Thymus (tissue), 14 donors: ENCODE measurements around the gene B3GNT5. TPM values are rescaled to one million over a fixed set of nuclear protein-coding genes. Genes with fewer than 3 reads are reported as not detected.

Experiments
- DNase-seq, 9 donors: peaks; one replicate each; pipeline ENCODE4 v3.0.0-alpha.2; 2013; ENCODE audit warnings: low spot score in 9 of 9, low read depth in 6 of 9, missing footprints in 1 of 9
- H3K27ac ChIP-seq, 2 donors: one replicate each; pipeline ENCODE4 v1.5.1; 2013; ENCODE audit warnings: control low read depth in 1 of 2, low read depth in 1 of 2, low read length in 1 of 2, mild to moderate bottlenecking in 1 of 2, moderate library complexity in 1 of 2
- H3K27me3 ChIP-seq, 2 donors: one replicate each; pipeline ENCODE4 v1.5.1; 2013; ENCODE audit warnings: low read length in 1 of 2; ENCODE audit not compliant: control insufficient read depth in 2 of 2, insufficient read depth in 1 of 2
- H3K36me3 ChIP-seq, 2 donors: one replicate each; pipeline ENCODE4 v1.5.1; 2013; ENCODE audit warnings: low read length in 1 of 2, mild to moderate bottlenecking in 1 of 2, moderate library complexity in 1 of 2; ENCODE audit not compliant: control insufficient read depth in 2 of 2, insufficient read depth in 2 of 2
- H3K4me1 ChIP-seq, 2 donors: one replicate each; pipeline ENCODE4 v1.5.1; 2013; ENCODE audit warnings: low read length in 2 of 2; ENCODE audit not compliant: control insufficient read depth in 2 of 2, insufficient read depth in 2 of 2
- H3K4me3 ChIP-seq, 2 donors: one replicate each; pipeline ENCODE4 v1.5.1; 2013; ENCODE audit warnings: low read length in 2 of 2, control low read depth in 1 of 2, mild to moderate bottlenecking in 1 of 2
- H3K9me3 ChIP-seq, 2 donors: one replicate each; pipeline ENCODE4 v1.5.1; 2013; ENCODE audit warnings: low read length in 1 of 2, mild to moderate bottlenecking in 1 of 2; ENCODE audit not compliant: control insufficient read depth in 2 of 2, insufficient read depth in 1 of 2
- WGBS: extraction: QIAGEN DNeasy Blood & Tissue Kit; methylation state at CpG from one replicate; pipeline ENCODE4 v1.1.7; 2013; 5-methylcytosine and 5-hydroxymethylcytosine counted together
- long read RNA-seq, 10 donors: transcript quantifications; one replicate each; lab custom pipeline, GENCODE V29; 2026
- polyA plus RNA-seq: library from polyadenylated mRNA; stranded (reverse); fragments of 200-250 nt; gene quantifications from one replicate; pipeline ENCODE4 v1.2.3, GENCODE V29; 2013
- total RNA-seq: library from RNA; stranded (reverse); fragments of 120-200 nt; gene quantifications from one replicate; pipeline ENCODE4 v1.2.4, GENCODE V29; 2013
- donor health status: healthy.

Gene B3GNT5
- total RNA-seq = 1.7 TPM
- polyA plus RNA-seq = 10.5 TPM
- long read RNA-seq, donor 1 = 0 reads
- long read RNA-seq, donor 2 = 0 reads
- long read RNA-seq, donor 3 = 0 reads
- long read RNA-seq, donor 4, full-length matches to known transcripts = 1 of 1 reads
- long read RNA-seq, donor 4, partial matches to known transcripts = 0 of 1 reads
- long read RNA-seq, donor 4, other reads (novel, unspliced or antisense) = 0 of 1 reads
- long read RNA-seq, donor 5, full-length matches to known transcripts = 5 of 5 reads
- long read RNA-seq, donor 5, partial matches to known transcripts = 0 of 5 reads
- long read RNA-seq, donor 5, other reads (novel, unspliced or antisense) = 0 of 5 reads
- long read RNA-seq, donor 6, full-length matches to known transcripts = 1 of 1 reads
- long read RNA-seq, donor 6, partial matches to known transcripts = 0 of 1 reads
- long read RNA-seq, donor 6, other reads (novel, unspliced or antisense) = 0 of 1 reads
- long read RNA-seq, donor 7 = 0 reads
- long read RNA-seq, donor 8, full-length matches to known transcripts = 2 of 2 reads
- long read RNA-seq, donor 8, partial matches to known transcripts = 0 of 2 reads
- long read RNA-seq, donor 8, other reads (novel, unspliced or antisense) = 0 of 2 reads
- long read RNA-seq, donor 9 = 0 reads
- long read RNA-seq, donor 10 = 0 reads

DNA sequence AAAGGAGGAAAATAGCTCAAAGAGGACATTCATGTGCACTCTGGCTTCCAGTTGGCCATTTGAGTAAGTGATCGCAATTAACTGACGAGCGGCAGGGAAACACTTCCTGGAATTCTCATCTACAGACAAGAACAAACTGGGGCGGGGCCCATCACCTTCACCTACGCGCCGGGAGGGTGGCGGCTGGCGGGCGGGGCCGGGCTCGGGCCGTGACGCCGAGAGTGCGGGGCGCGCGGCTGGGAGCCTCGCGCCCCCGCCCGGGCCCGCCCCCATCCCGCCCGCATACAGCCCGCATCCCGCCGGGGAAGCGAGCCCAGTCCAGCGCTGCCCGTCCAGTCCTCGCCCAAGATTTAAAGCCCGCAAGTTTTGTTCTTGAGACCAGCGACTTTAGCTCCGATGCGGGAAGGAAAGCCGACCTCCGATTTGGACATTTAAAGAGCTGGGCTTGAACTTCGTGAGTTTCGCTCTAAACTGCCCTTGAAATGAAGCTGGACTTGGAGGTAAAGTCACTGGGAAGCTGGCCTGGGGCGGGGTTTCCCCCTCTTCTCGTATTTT, at the start of gene B3GNT5:
TSS of gene B3GNT5 (plus strand) at position 281 of the 555 bp plus-strand sequence. CDS start 16,546 bp downstream, outside the sequence.
- H3K27me3 ChIP-seq = peaks cover 35 to 57% of the 10 kb centered on the region in 2 donors
- no peak for DNase-seq
- H3K4me3 ChIP-seq = peak within 1 kb of the TSS; percentile 50 to 60
- H3K9me3 ChIP-seq = peaks cover 4 to 12% of the 10 kb centered on the region in 2 donors
- under 1% methylated on average over 43 of the region's 43 CpGs for WGBS
- H3K27ac ChIP-seq = peak within 1 kb of the TSS; percentile 70 to 83
- H3K4me1 ChIP-seq = peaks cover 10 to 13% of the 10 kb centered on the region in 2 donors
- no peaks in the 10 kb centered on the region for H3K36me3 ChIP-seq

DNA sequence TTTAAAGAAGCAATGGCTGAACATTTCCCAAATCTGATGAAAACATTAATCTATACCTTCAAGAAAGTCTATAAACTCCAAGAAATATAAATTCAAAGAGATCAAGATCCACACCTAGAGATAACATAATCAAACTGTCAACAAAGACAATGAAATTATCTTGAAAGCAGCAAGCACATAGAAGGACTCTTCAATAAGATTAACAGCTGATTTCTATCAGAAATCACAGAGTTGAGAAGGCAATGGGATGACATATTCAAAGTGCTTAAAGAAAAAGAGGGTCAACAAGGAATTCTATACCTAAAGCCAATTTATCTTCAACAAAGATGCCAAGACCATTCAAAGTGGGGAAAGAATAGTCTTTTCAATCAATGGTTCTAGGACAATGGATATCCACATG, 49.4 kb upstream of the B3GNT5 start:
- Histone ChIP-seq H3K4me3 (no peak overlapping the region), H3K27ac (no peak overlapping the region), H3K36me3 (no peaks in the 10 kb centered on the region), H3K4me1 (peaks cover 2 to 4% of the 10 kb centered on the region in 2 donors), H3K27me3 (no peaks in the 10 kb centered on the region), H3K9me3 (no peaks in the 10 kb centered on the region)
- DNase-seq = no peak

DNA sequence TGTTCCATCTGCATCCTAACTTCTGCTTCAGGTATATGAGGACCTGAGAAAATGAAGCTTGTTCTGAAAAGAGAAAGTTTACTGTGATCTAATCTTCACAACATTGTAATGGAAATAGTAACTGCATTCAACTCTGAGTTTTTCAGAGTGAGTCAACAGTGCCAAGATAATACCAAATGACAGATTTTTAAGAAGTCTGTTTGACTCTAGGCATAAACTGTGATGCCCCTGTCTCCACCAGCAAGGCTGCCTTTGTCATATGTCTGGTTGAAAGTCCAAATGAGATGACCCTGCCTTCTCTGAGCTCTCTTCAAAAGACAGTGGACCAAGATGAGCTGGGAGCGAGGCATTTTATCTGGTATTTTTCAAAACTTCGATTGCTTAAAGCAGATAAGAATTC, 44.8 kb upstream of the B3GNT5 start:
- WGBS = 97% methylated on average over 2 of the region's 2 CpGs
- no peak for DNase-seq
- no peaks in the 10 kb centered on the region for H3K9me3 ChIP-seq

GRCh38 chr3:183208800-183209199, 44.3 kb upstream of the B3GNT5 start:
- Histone ChIP-seq H3K36me3 (no peaks in the 10 kb centered on the region), H3K4me1 (peaks cover 0 to 2% of the 10 kb centered on the region in 2 donors), H3K4me3 (no peak overlapping the region), H3K27ac (no peak overlapping the region), H3K9me3 (no peaks in the 10 kb centered on the region), H3K27me3 (peaks cover 0 to 2% of the 10 kb centered on the region in 2 donors)
- WGBS = 91% methylated on average over 2 of the region's 2 CpGs
- DNase-seq = no peak

More for the DNA sequence above, 44.8 kb upstream of the B3GNT5 start:
- Histone ChIP-seq H3K4me1 (peaks cover 0 to 2% of the 10 kb centered on the region in 2 donors), H3K4me3 (no peak overlapping the region), H3K27ac (no peak overlapping the region), H3K36me3 (no peaks in the 10 kb centered on the region), H3K27me3 (peaks cover 0 to 2% of the 10 kb centered on the region in 2 donors)

DNA sequence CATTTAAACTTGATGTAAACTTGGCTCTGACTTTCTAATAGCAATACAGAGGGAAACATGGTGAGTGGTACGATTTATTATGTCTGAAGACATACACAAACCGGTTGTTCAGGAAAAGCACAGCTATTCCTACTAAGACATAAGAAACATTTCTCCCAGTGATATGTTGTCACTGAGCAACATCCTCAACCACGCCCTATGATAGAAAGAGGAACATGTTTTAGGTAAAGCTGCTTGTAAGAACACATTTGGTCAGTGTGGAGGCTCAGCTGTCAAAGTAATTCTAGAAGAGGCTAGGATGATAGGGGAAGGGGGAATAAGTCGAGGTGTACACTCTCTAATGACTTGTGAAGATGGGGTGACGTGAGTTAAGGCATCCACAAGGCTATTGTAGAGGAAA, 42.7 kb upstream of the B3GNT5 start:
- Histone ChIP-seq H3K36me3 (no peaks in the 10 kb centered on the region), H3K4me1 (peaks cover 0 to 2% of the 10 kb centered on the region in 2 donors), H3K4me3 (no peak overlapping the region), H3K27me3 (peaks cover 0 to 2% of the 10 kb centered on the region in 2 donors), H3K27ac (peak overlapping the region in 1 of 2 donors; percentile 30), H3K9me3 (no peaks in the 10 kb centered on the region)
- no peak for DNase-seq
- 64% methylated on average over 5 of the region's 5 CpGs for WGBS

GRCh38 chr3:183210862-183211341, 42.2 kb upstream of the B3GNT5 start:
- no peak for DNase-seq
- Histone ChIP-seq H3K27me3 (peaks cover 0 to 2% of the 10 kb centered on the region in 2 donors), H3K4me3 (no peak overlapping the region), H3K9me3 (no peaks in the 10 kb centered on the region), H3K36me3 (no peaks in the 10 kb centered on the region), H3K27ac (peak overlapping the region in 1 of 2 donors; percentile 2), H3K4me1 (peaks cover 0 to 2% of the 10 kb centered on the region in 2 donors)
- 68% methylated on average over 9 of the region's 9 CpGs for WGBS

DNA sequence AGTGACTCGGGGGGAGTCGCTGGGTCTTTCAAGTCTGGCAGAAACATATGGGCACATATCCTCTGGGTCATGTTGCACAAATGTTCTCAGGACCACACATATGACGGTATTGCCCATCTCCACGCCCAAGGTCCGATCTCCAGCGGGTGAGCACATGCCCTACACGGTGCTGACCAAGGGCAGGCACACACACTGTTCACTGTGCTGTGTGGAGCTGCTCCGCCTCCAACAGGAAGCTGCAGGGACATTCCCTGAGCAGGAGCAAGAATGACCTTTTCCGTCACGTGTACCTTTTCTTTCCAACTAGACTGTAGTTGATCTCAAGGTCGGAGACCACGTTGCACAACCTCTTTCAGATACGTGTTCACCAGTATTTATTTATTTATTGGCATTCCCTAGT, 41.7 kb upstream of the B3GNT5 start:
- H3K4me3 ChIP-seq = no peak overlapping the region
- H3K27me3 ChIP-seq = peaks cover 0 to 2% of the 10 kb centered on the region in 2 donors
- DNase-seq = no peak
- WGBS = 97% methylated on average over 13 of the region's 13 CpGs
- H3K4me1 ChIP-seq = peaks cover 0 to 2% of the 10 kb centered on the region in 2 donors
- H3K36me3 ChIP-seq = no peaks in the 10 kb centered on the region
- no peak overlapping the region for H3K27ac ChIP-seq
- no peaks in the 10 kb centered on the region for H3K9me3 ChIP-seq

DNA sequence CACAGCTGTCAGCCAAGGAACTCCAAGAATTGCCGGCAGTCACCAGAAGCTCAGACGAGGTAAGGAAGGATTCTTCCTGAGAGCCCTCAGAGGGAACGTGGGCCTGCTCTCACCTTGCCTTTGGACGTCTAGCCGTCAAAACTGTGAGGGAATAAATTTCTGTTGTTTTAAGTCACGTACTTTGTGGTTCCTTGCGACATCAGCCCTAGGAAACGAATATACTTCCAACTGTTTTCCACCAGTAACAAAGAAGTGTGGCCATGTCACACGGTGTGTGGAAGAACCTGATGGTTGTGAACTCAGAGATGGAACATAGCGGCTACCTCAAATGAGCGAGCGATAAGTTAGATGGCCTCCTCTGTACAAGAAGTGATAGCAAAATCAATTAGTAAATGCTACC, 41.0 kb upstream of the B3GNT5 start:
- DNase-seq = no peak
- Histone ChIP-seq H3K27me3 (peaks cover 0 to 2% of the 10 kb centered on the region in 2 donors), H3K4me3 (no peak overlapping the region), H3K4me1 (peaks cover 0 to 2% of the 10 kb centered on the region in 2 donors), H3K36me3 (no peaks in the 10 kb centered on the region), H3K9me3 (no peaks in the 10 kb centered on the region), H3K27ac (no peak overlapping the region)
- 78% methylated on average over 12 of the region's 12 CpGs for WGBS

DNA sequence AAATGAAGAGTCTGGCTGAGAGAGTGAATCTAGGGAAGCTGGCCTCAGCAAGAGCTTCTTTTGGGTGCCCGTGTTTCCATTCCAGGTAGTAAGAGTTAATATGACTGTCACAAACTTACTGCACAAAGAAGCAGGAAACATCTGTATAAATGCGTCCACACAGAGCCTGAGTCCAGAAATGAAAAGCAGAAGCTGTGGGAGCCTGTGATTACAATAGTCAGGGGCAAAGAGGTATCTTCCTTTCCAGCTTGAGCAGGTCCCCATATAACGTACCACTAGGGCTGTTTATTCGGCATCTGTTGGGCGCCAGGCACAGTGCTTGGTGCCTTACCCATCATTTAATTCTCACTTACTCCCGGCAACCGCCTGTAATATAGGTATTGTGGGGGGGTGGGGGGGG, 40.5 kb upstream of the B3GNT5 start:
- no peak overlapping the region for H3K27ac ChIP-seq
- H3K36me3 ChIP-seq = no peaks in the 10 kb centered on the region
- 16% methylated on average over 7 of the region's 7 CpGs for WGBS
- peaks cover 0 to 2% of the 10 kb centered on the region in 2 donors for H3K27me3 ChIP-seq
- DNase-seq = no peak
- H3K4me3 ChIP-seq = no peak overlapping the region
- peaks cover 0 to 2% of the 10 kb centered on the region in 2 donors for H3K4me1 ChIP-seq
- no peaks in the 10 kb centered on the region for H3K9me3 ChIP-seq
